ENCODE data around the gene WWOX.

- TF ChIP-seq CTCF (IDR thresholded peaks at IDR 0.05; ENCODE audit: low read depth, low read length) (no peak), POLR2A (IDR thresholded peaks at IDR 0.05; ENCODE audit: extremely low read depth, insufficient read length) (no peak), MYC (IDR thresholded peaks at IDR 0.05; ENCODE audit: low read depth, low read length) (no peak)
These were observed 210.7 kb downstream of the WWOX start for GRCh38 chr16:78310196-78310595.

All from NB4 (cell line).